Neural progenitor cell (in vitro differentiated cells): ENCODE data around the gene CST3. TPM values are rescaled to one million over a fixed set of nuclear protein-coding genes. Genes with fewer than 3 reads are reported as not detected.

Source experiments
- DNase-seq: peaks from one replicate; pipeline ENCODE4 v3.0.0-alpha.2; 2016; ENCODE audit warnings: low spot score
- H2AFZ ChIP-seq: fragments of 200-600 bp; sonication (generic); replicated peaks from 2 replicates; pipeline ENCODE4 v1.6.1; 2016; ENCODE audit warnings: antibody characterized with exemption
- H3F3A ChIP-seq: fragments of 200-600 bp; sonication (generic); 2 replicates; pipeline ENCODE4 v1.6.1; 2016; ENCODE audit warnings: antibody characterized with exemption, low read depth
- H3K27ac ChIP-seq: fragments of 200-600 bp; sonication (generic); 2 replicates; pipeline ENCODE4 v1.5.1; 2016; ENCODE audit warnings: mild to moderate bottlenecking
- H3K27me3 ChIP-seq: fragments of 200-600 bp; sonication (generic); 2 replicates; pipeline ENCODE4 v1.6.1; 2016; ENCODE audit warnings: mild to moderate bottlenecking, moderate library complexity
- H3K36me3 ChIP-seq: fragments of 200-600 bp; sonication (generic); 2 replicates; pipeline ENCODE4 v1.5.1; 2016
- H3K4me1 ChIP-seq: fragments of 200-600 bp; sonication (generic); 2 replicates; pipeline ENCODE4 v1.6.1; 2016; ENCODE audit warnings: mixed run types
- H3K4me2 ChIP-seq: fragments of 200-600 bp; sonication (generic); 2 replicates; pipeline ENCODE4 v1.6.1; 2016
- H3K4me3 ChIP-seq: fragments of 200-600 bp; sonication (generic); 2 replicates; pipeline ENCODE4 v1.5.1; 2016
- H3K79me2 ChIP-seq: fragments of 200-600 bp; sonication (generic); 2 replicates; pipeline ENCODE4 v1.6.1; 2016; ENCODE audit warnings: low read depth
- H3K9ac ChIP-seq: fragments of 200-600 bp; sonication (generic); 2 replicates; pipeline ENCODE4 v1.6.1; 2016
- H3K9me3 ChIP-seq: fragments of 200-600 bp; sonication (generic); 2 replicates; pipeline ENCODE4 v1.5.1; 2016; ENCODE audit warnings: low read depth
- H4K20me1 ChIP-seq: fragments of 200-600 bp; sonication (generic); 2 replicates; pipeline ENCODE4 v1.6.1; 2016; ENCODE audit warnings: low read depth
- H3K27ac Mint-ChIP-seq: 3 replicates; pipeline ENCODE4 v1.8.0; 2021; ENCODE audit warnings: mixed read lengths
- H3K27me3 Mint-ChIP-seq: 2 replicates; pipeline ENCODE4 v1.8.0; 2022; ENCODE audit warnings: low read depth, mild to moderate bottlenecking, inconsistent platforms, moderate library complexity, mixed read lengths; ENCODE audit not compliant: insufficient read depth
- H3K36me3 Mint-ChIP-seq: 3 replicates; pipeline ENCODE4 v1.8.0; 2021; ENCODE audit warnings: mixed read lengths
- H3K4me1 Mint-ChIP-seq: 3 replicates; pipeline ENCODE4 v1.8.0; 2021; ENCODE audit warnings: mixed read lengths
- H3K4me3 Mint-ChIP-seq: 3 replicates; pipeline ENCODE4 v1.8.0; 2021; ENCODE audit warnings: mild to moderate bottlenecking, moderate library complexity, mixed read lengths
- H3K9me3 Mint-ChIP-seq: 3 replicates; pipeline ENCODE4 v1.8.0; 2020; ENCODE audit warnings: mixed read lengths
- CTCF ChIP-seq: fragments of 200-600 bp; sonication (generic); IDR thresholded peaks from 2 replicates; pipeline ENCODE4 v1.5.1; 2017; ENCODE audit warnings: antibody characterized with exemption, mild to moderate bottlenecking
- EZH2 ChIP-seq: fragments of 200-600 bp; sonication (generic); IDR thresholded peaks from 2 replicates; pipeline ENCODE4 v1.6.1; 2017; ENCODE audit warnings: antibody characterized with exemption, mild to moderate bottlenecking, moderate library complexity
- EZH2phosphoT487 ChIP-seq: fragments of 200-600 bp; sonication (generic); IDR thresholded peaks from 2 replicates; pipeline ENCODE4 v1.6.1; 2017; ENCODE audit warnings: antibody characterized with exemption
- total RNA-seq: library from RNA; depleted of rRNA; stranded (reverse); fragments of >200 nt; gene quantifications from 2 replicates; pipeline ENCODE4 v1.2.3, GENCODE V29; 2015; ENCODE audit warnings: low replicate concordance

Gene CST3
- total RNA-seq, 1 donor from 2014 or later, result 20.8 TPM

GRCh38 chr20:23614163-23614562 is 23.6 kb downstream of the CST3 start:
- H3K79me2 ChIP-seq, result no peaks in the 10 kb centered on the region
- H3K27ac ChIP-seq, result no peak overlapping the region
- H3K4me2 ChIP-seq, result no peak overlapping the region
- no peak overlapping the region for H2AFZ ChIP-seq
- peaks cover 5% of the 10 kb centered on the region for H3K4me1 ChIP-seq
- H3K4me3 ChIP-seq, result no peak overlapping the region
- H4K20me1 ChIP-seq, result no peaks in the 10 kb centered on the region
- peaks cover 3% of the 10 kb centered on the region for H3F3A ChIP-seq
- Mint-ChIP-seq H3K4me3 (no peak overlapping the region), H3K27ac (no peak overlapping the region), H3K27me3 (peaks cover 8% of the 10 kb centered on the region), H3K9me3 (peaks cover 11% of the 10 kb centered on the region), H3K36me3 (no peaks in the 10 kb centered on the region), H3K4me1 (peaks cover 10% of the 10 kb centered on the region)
- no peaks in the 10 kb centered on the region for H3K9me3 ChIP-seq
- TF ChIP-seq EZH2 (no peak), EZH2phosphoT487 (no peak), CTCF (no peak)
- no peaks in the 10 kb centered on the region for H3K36me3 ChIP-seq
- DNase-seq, result no peak
- no peaks in the 10 kb centered on the region for H3K27me3 ChIP-seq
- no peak overlapping the region for H3K9ac ChIP-seq

GRCh38 chr20:23613676-23614075 is 24.1 kb downstream of the CST3 start:
- DNase-seq, result no peak
- H3F3A ChIP-seq, result peaks cover 5% of the 10 kb centered on the region

GRCh38 chr20:23612396-23612795 is 25.4 kb downstream of the CST3 start:
- Mint-ChIP-seq H3K36me3 (no peaks in the 10 kb centered on the region), H3K27ac (no peak overlapping the region), H3K27me3 (peaks cover 7% of the 10 kb centered on the region), H3K4me1 (peaks cover 18% of the 10 kb centered on the region), H3K4me3 (no peak overlapping the region), H3K9me3 (peaks cover 7% of the 10 kb centered on the region)
- Histone ChIP-seq H3K79me2 (no peaks in the 10 kb centered on the region), H3K36me3 (no peaks in the 10 kb centered on the region), H3K9me3 (no peaks in the 10 kb centered on the region), H2AFZ (no peak overlapping the region), H3K4me2 (no peak overlapping the region), H4K20me1 (no peaks in the 10 kb centered on the region), H3K9ac (no peak overlapping the region), H3K27ac (no peak overlapping the region), H3K27me3 (no peaks in the 10 kb centered on the region), H3K4me1 (peaks cover 16% of the 10 kb centered on the region), H3F3A (peaks cover 5% of the 10 kb centered on the region), H3K4me3 (no peak overlapping the region)
- TF ChIP-seq CTCF (no peak), EZH2 (no peak), EZH2phosphoT487 (no peak)
- DNase-seq, result no peak

More at GRCh38 chr20:23613676-23614075, 24.1 kb downstream of the CST3 start:
- H3K4me1 Mint-ChIP-seq, result peaks cover 14% of the 10 kb centered on the region
- peaks cover 10% of the 10 kb centered on the region for H3K4me1 ChIP-seq
- H3K79me2 ChIP-seq, result no peaks in the 10 kb centered on the region
- H3K4me3 ChIP-seq, result no peak overlapping the region
- no peaks in the 10 kb centered on the region for H3K9me3 ChIP-seq
- no peak overlapping the region for H3K4me3 Mint-ChIP-seq
- H3K9me3 Mint-ChIP-seq, result peaks cover 11% of the 10 kb centered on the region
- H3K27me3 Mint-ChIP-seq, result peaks cover 7% of the 10 kb centered on the region
- no peak overlapping the region for H3K9ac ChIP-seq
- no peaks in the 10 kb centered on the region for H4K20me1 ChIP-seq
- no peak overlapping the region for H3K27ac ChIP-seq
- H3K36me3 Mint-ChIP-seq, result no peaks in the 10 kb centered on the region
- H3K4me2 ChIP-seq, result no peak overlapping the region
- TF ChIP-seq EZH2 (no peak), CTCF (no peak), EZH2phosphoT487 (no peak)
- H2AFZ ChIP-seq, result peak overlapping the region; percentile 26
- no peak overlapping the region for H3K27ac Mint-ChIP-seq
- H3K36me3 ChIP-seq, result no peaks in the 10 kb centered on the region
- no peaks in the 10 kb centered on the region for H3K27me3 ChIP-seq
